GM18498 (cell line): ENCODE data around the gene COL5A2.

Source experiments
- ATAC-seq: cut with Tn5 transposase; IDR thresholded peaks from one replicate; pipeline ENCODE4 v1.9.1; 2021; ENCODE audit warnings: mild to moderate bottlenecking, moderate library complexity; ENCODE audit not compliant: unreplicated experiment

The COL5A2 gene

GRCh38 chr2:189179570-189179950 lies at the start of gene COL5A2:
Gene COL5A2, minus strand, starts transcription at chr2:189179761. Its CDS starts 157 bp downstream, at chr2:189179604.
- ATAC-seq: no peak

GRCh38 chr2:189226017-189226416 lies 46.5 kb upstream of the COL5A2 start:
- ATAC-seq: no peak

DNA sequence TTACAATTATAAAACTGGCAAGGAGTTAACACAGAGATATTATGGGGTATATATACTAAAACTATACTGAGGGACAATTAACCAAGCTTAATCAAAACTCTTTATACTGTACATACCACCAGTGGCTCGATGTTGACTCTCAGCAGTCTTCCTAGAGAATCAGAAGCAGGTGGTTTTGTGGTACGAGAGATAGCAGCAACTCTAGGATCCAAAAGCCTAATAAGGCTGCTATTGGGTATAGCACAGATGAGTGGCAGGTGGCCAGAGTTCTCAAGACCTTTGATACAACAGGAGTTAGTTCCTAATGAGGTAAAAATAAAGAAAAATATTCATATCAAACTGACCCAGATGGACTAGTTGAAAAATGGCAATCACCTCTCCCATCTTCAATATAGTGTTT lies 45.5 kb upstream of the COL5A2 start:
- ATAC-seq: no peak

DNA sequence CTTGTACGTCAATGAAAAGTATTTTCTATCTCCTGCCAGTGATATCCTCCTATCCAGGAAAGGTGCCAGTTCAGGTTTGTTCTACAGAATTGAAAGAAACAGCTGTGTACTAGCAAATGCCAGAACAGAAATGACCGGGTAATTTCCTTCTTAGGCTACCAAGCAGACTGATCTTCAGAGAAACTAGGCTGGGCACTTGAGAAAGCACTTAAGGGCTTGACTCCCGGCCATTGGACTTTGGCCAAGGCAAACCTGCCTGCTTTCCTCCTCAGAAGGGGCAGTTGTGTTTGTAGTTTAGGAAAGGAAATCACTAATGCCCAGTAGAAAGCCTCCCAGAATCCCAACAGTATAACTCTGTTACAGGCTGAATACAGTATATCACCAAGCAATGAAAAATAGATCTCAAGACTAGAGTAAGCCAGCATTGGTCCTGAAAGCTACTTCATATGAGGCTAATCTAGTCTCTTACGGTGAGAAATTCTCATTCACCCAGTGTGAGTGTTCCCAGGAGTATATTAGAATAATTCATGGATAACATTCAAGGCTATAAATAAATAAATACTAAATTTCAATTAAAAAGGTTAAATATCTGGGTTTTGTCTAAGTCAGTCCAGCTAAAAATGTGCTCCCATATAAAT lies 43.0 kb upstream of the COL5A2 start:
- ATAC-seq: no peak

DNA sequence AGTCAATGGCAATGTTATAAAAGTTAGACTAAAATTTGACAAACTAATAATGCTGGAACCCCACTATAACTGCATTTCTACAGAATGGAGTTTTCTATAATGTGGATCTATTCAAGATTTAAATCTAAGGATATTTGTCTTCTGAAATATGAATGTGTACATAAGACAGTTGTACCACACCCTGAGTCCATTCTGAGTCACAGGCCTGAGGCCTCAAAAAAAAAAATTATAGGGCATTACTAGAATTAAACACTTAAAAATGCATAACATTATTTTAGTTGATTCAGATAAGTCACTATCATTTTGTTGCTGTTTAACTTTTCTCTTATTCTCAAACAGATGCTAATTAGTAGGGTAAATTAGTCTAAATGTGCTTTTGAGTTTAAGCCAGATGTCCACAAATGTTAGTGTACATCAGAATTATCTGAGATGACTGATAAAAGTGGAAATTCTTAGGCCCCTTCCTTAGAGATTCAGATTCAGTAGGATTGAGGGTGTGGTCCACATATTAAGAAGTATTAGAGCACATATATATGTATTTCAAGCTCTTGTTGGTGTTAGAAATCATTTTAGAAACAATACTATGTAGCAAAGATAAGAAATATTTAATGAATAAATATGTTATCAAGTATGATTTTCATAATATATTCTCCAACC lies 42.4 kb upstream of the COL5A2 start:
- ATAC-seq: no peak

DNA sequence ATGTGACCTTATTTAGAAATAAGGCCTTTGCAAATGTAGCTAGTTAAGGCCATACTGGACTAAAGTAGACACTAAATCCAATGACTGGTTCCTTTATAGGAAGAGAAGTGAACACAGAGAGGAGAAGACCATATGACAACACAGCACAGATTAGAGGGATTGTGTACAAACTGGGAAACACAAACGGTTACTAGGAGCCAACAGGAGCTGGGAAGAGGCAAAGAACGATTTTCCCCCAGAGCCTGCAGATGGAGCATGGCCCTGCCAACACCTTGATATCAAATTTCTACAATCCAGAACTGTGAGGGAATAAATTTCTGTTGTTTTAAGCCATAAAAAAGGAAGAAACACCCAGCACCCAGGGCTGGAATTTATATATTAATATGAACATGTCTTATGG lies 38.7 kb upstream of the COL5A2 start:
- ATAC-seq: no peak

- ATAC-seq: no peak
Observed at GRCh38 chr2:189217541-189217940, 38.0 kb upstream of the COL5A2 start.

DNA sequence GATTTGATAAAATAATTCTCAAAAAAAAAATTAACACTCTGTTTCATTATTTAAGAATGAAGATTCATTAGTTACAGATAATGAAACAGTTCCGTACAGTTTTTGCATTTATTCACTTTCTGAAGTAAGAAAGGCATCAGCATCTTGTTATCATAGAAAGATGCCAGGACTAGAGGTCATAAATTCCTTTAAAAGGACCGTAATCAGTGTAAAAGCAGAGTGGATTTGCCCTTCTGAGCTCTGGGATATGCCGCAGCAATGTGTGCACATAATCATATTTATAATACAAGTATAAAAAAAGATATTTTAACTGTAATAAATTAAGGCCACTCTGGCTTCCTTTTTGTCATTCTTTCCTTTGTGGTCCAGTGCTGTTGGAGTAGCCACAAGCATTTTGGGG lies 37.5 kb upstream of the COL5A2 start:
- ATAC-seq: no peak

DNA sequence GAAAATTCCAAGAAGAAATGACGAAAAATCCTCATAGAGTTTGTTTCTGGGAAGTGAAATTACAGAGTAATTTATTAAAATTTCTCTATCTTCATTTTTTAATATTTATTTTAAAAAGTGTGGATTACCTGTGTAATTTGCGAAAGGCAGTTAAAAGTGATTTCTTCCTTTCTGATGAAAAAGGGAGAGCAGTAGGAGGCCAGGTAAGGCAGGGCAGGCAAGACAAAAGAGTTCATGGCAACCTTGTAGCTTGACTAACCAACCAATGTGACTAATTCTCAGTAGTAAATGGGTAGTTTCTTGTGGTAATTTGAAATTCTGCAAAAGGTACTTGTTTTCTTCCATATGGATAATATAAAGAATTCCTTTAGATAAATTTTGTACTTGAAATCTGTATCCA lies 34.9 kb upstream of the COL5A2 start:
- ATAC-seq: no peak

GRCh38 chr2:189213250-189213649 lies 33.7 kb upstream of the COL5A2 start:
- ATAC-seq: no peak

GRCh38 chr2:189210250-189211087 lies 30.9 kb upstream of the COL5A2 start:
- ATAC-seq: no peak

- ATAC-seq: no peak
Observed at GRCh38 chr2:189208254-189208653, 28.7 kb upstream of the COL5A2 start.

GRCh38 chr2:189204322-189204941 lies 24.9 kb upstream of the COL5A2 start:
- ATAC-seq: no peak

- ATAC-seq: no peak
Observed at GRCh38 chr2:189203177-189203799, 23.7 kb upstream of the COL5A2 start.

- ATAC-seq: no peak
Observed at GRCh38 chr2:189199797-189200196, 20.2 kb upstream of the COL5A2 start.

GRCh38 chr2:189192766-189193165 lies 13.2 kb upstream of the COL5A2 start:
- no peak for ATAC-seq

- ATAC-seq: no peak
Observed at GRCh38 chr2:189191766-189192165, 12.2 kb upstream of the COL5A2 start.

DNA sequence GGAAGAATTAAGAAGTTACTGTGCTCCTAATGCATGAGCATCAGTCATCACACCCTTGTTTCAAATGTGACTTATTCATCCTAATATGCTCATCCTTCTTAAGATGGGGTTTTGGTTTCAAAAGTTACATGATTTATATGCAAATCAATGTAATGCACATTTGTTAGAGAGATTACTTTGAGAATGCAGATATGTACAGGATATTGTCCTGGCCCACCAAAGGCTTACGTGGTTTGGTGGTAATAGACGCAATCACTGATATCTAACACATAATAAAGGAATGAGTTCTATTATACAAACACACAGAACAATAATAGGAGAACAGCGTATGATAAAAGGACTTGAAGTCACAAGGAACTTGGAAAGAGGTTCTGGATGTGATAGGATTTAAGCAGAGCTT lies 11.1 kb upstream of the COL5A2 start:
- no peak for ATAC-seq

- no peak for ATAC-seq
Observed at GRCh38 chr2:189188115-189188805, 8.7 kb upstream of the COL5A2 start.

GRCh38 chr2:189183170-189183569 lies 3.6 kb upstream of the COL5A2 start:
- ATAC-seq: no peak
